Mesothelial cell of epicardium (in vitro differentiated cells): ENCODE results near the gene UBE2E1. TPM values are rescaled to one million over a fixed set of nuclear protein-coding genes. Genes with fewer than 3 reads are reported as not detected.

Source experiments
- DNase-seq, 2 experiments: peaks; one replicate each; pipeline ENCODE4 v3.0.0; 2021; ENCODE audit warnings: low spot score in 2 of 2; ENCODE audit not compliant: unreplicated experiment in 2 of 2
- H3K27ac Mint-ChIP-seq: 2 replicates; pipeline ENCODE4 v1.8.0; 2021; ENCODE audit warnings: mixed read lengths
- H3K27me3 Mint-ChIP-seq: 2 replicates; pipeline ENCODE4 v1.8.0; 2021; ENCODE audit warnings: low read depth, mixed read lengths
- H3K36me3 Mint-ChIP-seq: 2 replicates; pipeline ENCODE4 v1.8.0; 2021; ENCODE audit warnings: mixed read lengths
- H3K4me1 Mint-ChIP-seq: 2 replicates; pipeline ENCODE4 v1.8.0; 2021; ENCODE audit warnings: mixed read lengths
- H3K4me3 Mint-ChIP-seq: 2 replicates; pipeline ENCODE4 v1.8.0; 2021; ENCODE audit warnings: mild to moderate bottlenecking, moderate library complexity, mixed read lengths
- H3K9me3 Mint-ChIP-seq: 2 replicates; pipeline ENCODE4 v1.8.0; 2021; ENCODE audit warnings: mixed read lengths
- CTCF ChIP-seq: fragments of 200-600 bp; sonication (generic); IDR thresholded peaks from one replicate; pipeline ENCODE4 v1.5.0; 2021; ENCODE audit warnings: antibody characterized with exemption; ENCODE audit not compliant: unreplicated experiment
- total RNA-seq: library from RNA; stranded (reverse); gene quantifications from 3 replicates; pipeline ENCODE4 v1.2.1, GENCODE V29; 2021

Gene UBE2E1
- total RNA-seq, 1 donor from 2014 or later: 89.9 TPM

- Mint-ChIP-seq H3K27ac (no peak overlapping the region), H3K9me3 (peaks cover 6% of the 10 kb centered on the region), H3K36me3 (peaks cover 13% of the 10 kb centered on the region), H3K27me3 (no peaks in the 10 kb centered on the region), H3K4me1 (peaks cover 6% of the 10 kb centered on the region), H3K4me3 (no peak overlapping the region)
- DNase-seq: no peak
- no peak for TF ChIP-seq CTCF
These were observed 79.5 kb downstream of the UBE2E1 start for GRCh38 chr3:23885210-23885609.

GRCh38 chr3:23886311-23886710 is 80.6 kb downstream of the UBE2E1 start:
- no peaks in the 10 kb centered on the region for H3K27me3 Mint-ChIP-seq
- H3K36me3 Mint-ChIP-seq: peaks cover 14% of the 10 kb centered on the region
- H3K4me3 Mint-ChIP-seq: no peak overlapping the region
- no peak for DNase-seq
- no peak overlapping the region for H3K27ac Mint-ChIP-seq
- peaks cover 6% of the 10 kb centered on the region for H3K4me1 Mint-ChIP-seq
- H3K9me3 Mint-ChIP-seq: peaks cover 6% of the 10 kb centered on the region
- TF ChIP-seq CTCF: no peak

- no peaks in the 10 kb centered on the region for H3K27me3 Mint-ChIP-seq
- no peak for DNase-seq
- H3K4me1 Mint-ChIP-seq: peaks cover 6% of the 10 kb centered on the region
- peaks cover 4% of the 10 kb centered on the region for H3K36me3 Mint-ChIP-seq
- TF ChIP-seq CTCF: peak; percentile 78
- no peak overlapping the region for H3K4me3 Mint-ChIP-seq
- no peak overlapping the region for H3K27ac Mint-ChIP-seq
- H3K9me3 Mint-ChIP-seq: no peaks in the 10 kb centered on the region
These were observed 83.0 kb downstream of the UBE2E1 start for GRCh38 chr3:23888617-23889228.

- Mint-ChIP-seq H3K27me3 (no peaks in the 10 kb centered on the region), H3K27ac (peak overlapping the region; percentile 74)
- no peak for TF ChIP-seq CTCF
These were observed 83.6 kb downstream of the UBE2E1 start for GRCh38 chr3:23889386-23889785.

GRCh38 chr3:23889950-23890349 is 84.2 kb downstream of the UBE2E1 start:
- peaks cover 6% of the 10 kb centered on the region for H3K4me1 Mint-ChIP-seq
- no peak overlapping the region for H3K4me3 Mint-ChIP-seq
- H3K9me3 Mint-ChIP-seq: no peaks in the 10 kb centered on the region
- no peak for TF ChIP-seq CTCF
- H3K27ac Mint-ChIP-seq: no peak overlapping the region
- no peak for DNase-seq
- H3K27me3 Mint-ChIP-seq: no peaks in the 10 kb centered on the region
- peaks cover 9% of the 10 kb centered on the region for H3K36me3 Mint-ChIP-seq

More at GRCh38 chr3:23889386-23889785, 83.6 kb downstream of the UBE2E1 start:
- Mint-ChIP-seq H3K9me3 (no peaks in the 10 kb centered on the region), H3K36me3 (peaks cover 6% of the 10 kb centered on the region), H3K4me3 (no peak overlapping the region), H3K4me1 (peaks cover 6% of the 10 kb centered on the region)
- no peak for DNase-seq
